HCT116 (cell line): ENCODE results near the gene APBB2. TPM values are rescaled to one million over a fixed set of nuclear protein-coding genes. Genes with fewer than 3 reads are reported as not detected.

Experiments used
- ATAC-seq: fragments of 200-7000 bp; cut with Tn5 transposase; 2 replicates; pipeline ENCODE4 v1.9.1; 2020; ENCODE audit warnings: mild to moderate bottlenecking, moderate library complexity
- BruUV-seq: library from RNA; stranded (reverse); fragments of 400-500 nt; replicated peaks from 2 replicates; lab custom pipeline; 2021; lab: Mats Ljungman, UMichigan
- CTCF ChIA-PET: fragments of 300-600 bp; sonication (Branson Sonifier 250); formaldehyde crosslinking; loops from one replicate; lab custom pipeline; 2021; ENCODE audit warnings: antibody characterized with exemption; lab: Charles Lee
- POLR2A ChIA-PET: fragments of 300-600, 350-600 bp; sonication (Branson Sonifier 250); formaldehyde crosslinking; loops from one replicate; lab custom pipeline; 2021; ENCODE audit warnings: antibody characterized with exemption; lab: Charles Lee
- RAD21 ChIA-PET, 2 experiments: fragments of 300-600 bp; sonication (Branson Sonifier 250); formaldehyde crosslinking; loops; one replicate each; lab custom pipeline; 2023; ENCODE audit warnings: low total read pairs in 2 of 2; ENCODE audit not compliant: uncharacterized antibody in 2 of 2, unreplicated experiment in 2 of 2, low non-redundant PET in 1 of 2; lab: Charles Lee
- DNase-seq: peaks from one replicate; pipeline ENCODE4 v3.0.0-alpha.2; 2010; ENCODE audit warnings: low read depth, low spot score
- H2AFZ ChIP-seq: fragments of 200-600 bp; shearing (Covaris generic), sonication (generic); 2 replicates; pipeline ENCODE4 v1.6.1; 2017; ENCODE audit warnings: low read depth, mixed run types, mixed read lengths, antibody characterized with exemption, low read length; ENCODE audit not compliant: poor library complexity, severe bottlenecking
- H3K27ac ChIP-seq: 2 replicates; pipeline ENCODE4 v1.5.1; 2012; ENCODE audit warnings: low read depth, low read length
- H3K27me3 ChIP-seq: fragments of 200-600 bp; sonication (generic); 2 replicates; pipeline ENCODE4 v1.6.1; 2016; ENCODE audit warnings: mixed run types, low read length, mixed read lengths; ENCODE audit not compliant: insufficient read depth
- H3K36me3 ChIP-seq, 2 experiments: fragments of 200-500 bp in 1 of 2; fragments of 200-600 bp in 1 of 2; sonication (Bioruptor generic) in 1 of 2; sonication (generic) in 1 of 2; 2 replicates each; pipeline versions ENCODE4 v1.5.1 to v1.6.1; 2014 to 2016; ENCODE audit warnings: low read length in 2 of 2, inconsistent platforms in 1 of 2, mixed read lengths in 1 of 2, mixed run types in 1 of 2; ENCODE audit not compliant: insufficient read depth in 2 of 2, control insufficient read depth in 1 of 2
- H3K4me1 ChIP-seq, 2 experiments: fragments of 200-600 bp in 1 of 2; sonication (generic) in 1 of 2; 2 replicates each; pipeline versions ENCODE4 v1.5.1 to v1.6.1; 2012 to 2017; ENCODE audit warnings: low read length in 2 of 2, inconsistent platforms in 1 of 2, mild to moderate bottlenecking in 1 of 2, mixed read lengths in 1 of 2, mixed run types in 1 of 2, moderate library complexity in 1 of 2; ENCODE audit not compliant: insufficient read depth in 2 of 2, control insufficient read depth in 1 of 2
- H3K4me2 ChIP-seq: fragments of 200-600 bp; sonication (generic); 2 replicates; pipeline ENCODE4 v1.6.1; 2017; ENCODE audit warnings: mixed run types, low read length, mixed read lengths
- H3K4me3 ChIP-seq, 2 experiments: fragments of 200-600 bp in 1 of 2; sonication (generic) in 1 of 2; replicated peaks in 1 of 2; 2 replicates each; pipeline ENCODE4 v1.5.1; 2011 to 2016; ENCODE audit warnings: low read length in 2 of 2, control low read depth in 1 of 2, low read depth in 1 of 2, mild to moderate bottlenecking in 1 of 2, mixed read lengths in 1 of 2, mixed run types in 1 of 2
- H3K79me2 ChIP-seq: fragments of 200-600 bp; sonication (generic); 2 replicates; pipeline ENCODE4 v1.6.1; 2017; ENCODE audit warnings: mild to moderate bottlenecking, mixed run types, low read length, moderate library complexity, mixed read lengths; ENCODE audit not compliant: insufficient read depth
- H3K9ac ChIP-seq: fragments of 200-600 bp; sonication (generic); 2 replicates; pipeline ENCODE4 v1.6.1; 2016; ENCODE audit warnings: low read length, mixed read lengths
- H3K9me2 ChIP-seq: fragments of 200-600 bp; sonication (generic), shearing (Covaris generic); 2 replicates; pipeline ENCODE4 v1.6.1; 2017; ENCODE audit warnings: mixed run types, mild to moderate bottlenecking, moderate library complexity; ENCODE audit not compliant: insufficient read depth
- H3K9me3 ChIP-seq, 2 experiments: fragments of 200-500 bp in 1 of 2; fragments of 200-600 bp in 1 of 2; sonication (Bioruptor generic) in 1 of 2; sonication (generic) in 1 of 2; 2 replicates each; pipeline ENCODE4 v1.6.1; 2014 to 2017; ENCODE audit warnings: low read length in 2 of 2, mixed read lengths in 2 of 2, inconsistent platforms in 1 of 2, low read depth in 1 of 2, mild to moderate bottlenecking in 1 of 2, mixed run types in 1 of 2, moderate library complexity in 1 of 2; ENCODE audit not compliant: control insufficient read depth in 1 of 2, insufficient read depth in 1 of 2
- H4K20me1 ChIP-seq: fragments of 200-600 bp; sonication (generic), shearing (Covaris generic); 2 replicates; pipeline ENCODE4 v1.6.1; 2017; ENCODE audit warnings: mixed run types, mild to moderate bottlenecking, moderate library complexity; ENCODE audit not compliant: insufficient read depth
- CTCF ChIP-seq, 3 experiments: fragments of 200-600 bp in 1 of 3; sonication (generic) in 1 of 3; IDR thresholded peaks in 2 of 3; conservative IDR thresholded peaks in 1 of 3; 2 replicates each; pipeline ENCODE4 v1.5.1; 2012 to 2017; ENCODE audit warnings: low read depth in 2 of 3, low read length in 2 of 3, antibody characterized with exemption in 1 of 3, borderline replicate concordance in 1 of 3, control low read depth in 1 of 3, mild to moderate bottlenecking in 1 of 3, mixed read lengths in 1 of 3, mixed run types in 1 of 3, moderate library complexity in 1 of 3; ENCODE audit not compliant: insufficient read depth in 1 of 3
- ELF1 ChIP-seq: IDR thresholded peaks from 2 replicates; pipeline ENCODE4 v1.6.1; 2012; ENCODE audit warnings: low read depth, borderline replicate concordance
- EZH2phosphoT487 ChIP-seq: fragments of 200-600 bp; IDR thresholded peaks from 2 replicates; pipeline ENCODE4 v1.6.1; 2018; ENCODE audit warnings: antibody characterized with exemption, borderline replicate concordance
- JUND ChIP-seq: IDR thresholded peaks from 2 replicates; pipeline ENCODE4 v1.6.1; 2012
- POLR2A ChIP-seq: IDR thresholded peaks from 2 replicates; pipeline ENCODE4 v1.7.0; 2011; ENCODE audit warnings: borderline replicate concordance; ENCODE audit not compliant: insufficient read depth, insufficient read length; ENCODE audit errors: extremely low read depth
- POLR2AphosphoS5 ChIP-seq: IDR thresholded peaks from 2 replicates; pipeline ENCODE4 v1.6.1; 2011; ENCODE audit warnings: mild to moderate bottlenecking, low read depth, low read length, moderate library complexity
- SIN3A ChIP-seq: IDR thresholded peaks from 2 replicates; pipeline ENCODE4 v1.6.1; 2012; ENCODE audit warnings: low read depth
- YY1 ChIP-seq: IDR thresholded peaks from 2 replicates; pipeline ENCODE4 v1.6.1; 2011; ENCODE audit warnings: low read length, low read depth, moderate library complexity, mild to moderate bottlenecking; ENCODE audit not compliant: insufficient replicate concordance; ENCODE audit errors: extremely low read depth
- ZFX ChIP-seq: fragments of 450-650 bp; IDR thresholded peaks from 2 replicates; pipeline ENCODE4 v1.6.1; 2017
- ZNF274 ChIP-seq: fragments of 200-500 bp; sonication (Bioruptor generic); IDR thresholded peaks from 2 replicates; pipeline ENCODE4 v1.6.1; 2014; ENCODE audit warnings: mild to moderate bottlenecking, low read depth, low read length, inconsistent platforms
- intact Hi-C: fragments of 100-400 bp; cut with micrococcal nuclease; formaldehyde crosslinking; loops from 2 replicates; pipeline ENCODE4 v1.10.0; 2022
- total RNA-seq: library from RNA; stranded (reverse); gene quantifications from one replicate; pipeline ENCODE4 v1.2.1, GENCODE V29; 2021; ENCODE audit not compliant: unreplicated experiment

The APBB2 gene
- total RNA-seq, 1 experiment from 2014 or later, result 72.5 TPM

GRCh38 chr4:41164405-41164804, 49.9 kb downstream of the APBB2 start:
- RAD21 ChIA-PET, result no interaction called here

More at GRCh38 chr4:41164405-41164804, 49.9 kb downstream of the APBB2 start:
- no peak overlapping the region for H3K4me3 ChIP-seq
- TF ChIP-seq ELF1 (no peak), JUND (no peak), ZNF274 (no peak), CTCF (IDR thresholded peaks at IDR 0.05 in 2 of 3, conservative IDR thresholded peaks at IDR 0.05 in 1 of 3; ENCODE audit: borderline replicate concordance in 1 of 3, insufficient read depth in 1 of 3, low read depth in 2 of 3, low read length in 2 of 3) (no peak), YY1 (no peak), SIN3A (no peak), POLR2A (no peak), EZH2phosphoT487 (no peak), ZFX (no peak), POLR2AphosphoS5 (no peak)
- TF ChIP-seq, all 23 proteins: peak for 0
- Histone ChIP-seq H3K36me3 (no peaks in the 10 kb centered on the region), H3K27ac (no peak overlapping the region), H3K4me1 (peaks cover 33 to 77% of the 10 kb centered on the region in 2 experiments), H3K9ac (no peak overlapping the region), H3K9me3 (no peaks in the 10 kb centered on the region), H4K20me1 (no peaks in the 10 kb centered on the region), H2AFZ (no peak overlapping the region), H3K4me2 (no peak overlapping the region), H3K27me3 (no peaks in the 10 kb centered on the region), H3K79me2 (peaks cover 83% of the 10 kb centered on the region), H3K9me2 (no peaks in the 10 kb centered on the region)
- no peak for DNase-seq
- intact Hi-C loops, result loop anchor here (5.0 kb wide), 1 partner anchor 172 kb away; no protein-coding TSS in a partner anchor
- BruUV-seq, result no TSS peak
- POLR2A ChIA-PET, result no interaction called here
- CTCF ChIA-PET, result no interaction called here
- ATAC-seq, result no peak
